GM21515 (cell line): ENCODE data around the gene BARHL1.

Experiments used
- ATAC-seq: cut with Tn5 transposase; IDR thresholded peaks from one replicate; pipeline ENCODE4 v1.9.1; 2021; ENCODE audit not compliant: unreplicated experiment

Gene BARHL1

GRCh38 chr9:132582276-132582785 is at the start of gene BARHL1:
BARHL1 (plus strand) TSS chr9:132582606; CDS start chr9:132582798, 192 bp downstream.
- no peak for ATAC-seq

- ATAC-seq, result no peak
Observed at GRCh38 chr9:132534832-132535231, 47.6 kb upstream of the BARHL1 start.

- no peak for ATAC-seq
Observed at GRCh38 chr9:132536124-132536523, 46.3 kb upstream of the BARHL1 start.

- no peak for ATAC-seq
Observed at GRCh38 chr9:132537352-132537751, 45.1 kb upstream of the BARHL1 start.

GRCh38 chr9:132538071-132538470 is 44.3 kb upstream of the BARHL1 start:
- no peak for ATAC-seq

- no peak for ATAC-seq
Observed at GRCh38 chr9:132539096-132539495, 43.3 kb upstream of the BARHL1 start.

- no peak for ATAC-seq
Observed at GRCh38 chr9:132541051-132541450, 41.4 kb upstream of the BARHL1 start.

GRCh38 chr9:132541870-132542830 is 40.3 kb upstream of the BARHL1 start:
- no peak for ATAC-seq

GRCh38 chr9:132543251-132543650 is 39.2 kb upstream of the BARHL1 start:
- ATAC-seq, result no peak

- no peak for ATAC-seq
Observed at GRCh38 chr9:132543960-132544359, 38.4 kb upstream of the BARHL1 start.

- no peak for ATAC-seq
Observed at GRCh38 chr9:132545578-132545977, 36.8 kb upstream of the BARHL1 start.

GRCh38 chr9:132546148-132547051 is 36.0 kb upstream of the BARHL1 start:
- no peak for ATAC-seq

GRCh38 chr9:132547052-132547431 is 35.4 kb upstream of the BARHL1 start:
- no peak for ATAC-seq

- no peak for ATAC-seq
Observed at GRCh38 chr9:132547436-132547835, 35.0 kb upstream of the BARHL1 start.

GRCh38 chr9:132547976-132548730 is 34.3 kb upstream of the BARHL1 start:
- no peak for ATAC-seq

GRCh38 chr9:132548751-132549640 is 33.4 kb upstream of the BARHL1 start:
- ATAC-seq, result no peak

GRCh38 chr9:132551556-132551955 is 30.9 kb upstream of the BARHL1 start:
- no peak for ATAC-seq

GRCh38 chr9:132552041-132552440 is 30.4 kb upstream of the BARHL1 start:
- no peak for ATAC-seq

GRCh38 chr9:132554755-132555154 is 27.7 kb upstream of the BARHL1 start:
- ATAC-seq, result no peak

- ATAC-seq, result no peak
Observed at GRCh38 chr9:132555528-132555927, 26.9 kb upstream of the BARHL1 start.
